GM21381 (cell line): ENCODE measurements around the gene SLC36A1.

Source experiments
- ATAC-seq: cut with Tn5 transposase; IDR thresholded peaks from one replicate; pipeline ENCODE4 v1.9.1; 2021; ENCODE audit warnings: mild to moderate bottlenecking, moderate library complexity; ENCODE audit not compliant: unreplicated experiment

The SLC36A1 gene

GRCh38 chr5:151531581-151531980 is 84.2 kb downstream of the SLC36A1 start:
- ATAC-seq, result no peak

- no peak for ATAC-seq
Observed at GRCh38 chr5:151532416-151532815, 85.0 kb downstream of the SLC36A1 start.

GRCh38 chr5:151534350-151534749 is 86.9 kb downstream of the SLC36A1 start:
- no peak for ATAC-seq

GRCh38 chr5:151537044-151537443 is 89.6 kb downstream of the SLC36A1 start:
- ATAC-seq, result no peak

DNA sequence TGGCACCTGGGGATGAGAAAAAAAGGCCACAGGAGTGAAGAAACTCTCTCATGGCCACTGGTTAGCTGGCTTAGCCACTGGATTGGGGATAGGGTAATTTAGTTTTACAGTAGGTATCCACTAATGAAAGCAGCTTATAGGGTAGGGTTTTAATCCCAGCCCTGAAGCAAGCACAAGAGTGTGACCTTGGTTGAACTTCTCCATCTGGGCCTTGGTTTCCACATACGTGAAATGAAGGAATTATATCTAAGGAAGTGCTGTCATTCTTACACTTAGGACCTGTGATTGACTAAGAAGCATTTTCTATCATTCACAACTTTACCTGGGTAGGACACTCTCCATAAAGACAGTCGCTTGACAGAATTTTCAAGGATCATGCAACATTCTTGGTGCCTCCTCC is 94.2 kb downstream of the SLC36A1 start:
- ATAC-seq, result no peak
